Esophagus squamous epithelium (tissue), 5 donors: ENCODE data around the gene ANKRD11. TPM values are rescaled to one million over a fixed set of nuclear protein-coding genes. Genes with fewer than 3 reads are reported as not detected.
"Not testable (repeated sequence)": the region's sequence is repeated elsewhere in the genome, so short reads cannot be mapped to it uniquely, and the experiment has no call there.

Experiments used
- DNase-seq: peaks from one replicate; lab custom pipeline; 2025; lab: John Stamatoyannopoulos, UW
- H3K27ac ChIP-seq, 4 donors: fragments of 200-600 bp; sonication (generic); one replicate each; pipeline ENCODE4 v1.5.1; 2016 to 2019; ENCODE audit warnings: mild to moderate bottlenecking in 1 of 4
- H3K27me3 ChIP-seq, 4 donors: fragments of 200-600 bp; sonication (generic); 1 replicate in 3 of 4; 2 replicates in 1 of 4; pipeline versions ENCODE4 v1.5.1 to v1.6.0; 2017 to 2021; ENCODE audit warnings: antibody characterized with exemption in 1 of 4
- H3K36me3 ChIP-seq, 3 donors: fragments of 200-600 bp; sonication (generic); one replicate each; pipeline ENCODE4 v1.5.1; 2016 to 2019
- H3K4me1 ChIP-seq, 3 donors: fragments of 200-600 bp; sonication (generic); one replicate each; pipeline ENCODE4 v1.5.1; 2017 to 2019
- H3K4me3 ChIP-seq, 4 donors: fragments of 200-600 bp; sonication (generic); 1 replicate in 3 of 4; 2 replicates in 1 of 4; pipeline ENCODE4 v1.5.1; 2016 to 2019; ENCODE audit warnings: mild to moderate bottlenecking in 2 of 4, moderate library complexity in 1 of 4
- H3K9me3 ChIP-seq, 3 donors: fragments of 200-600 bp; sonication (generic); one replicate each; pipeline ENCODE4 v1.5.1; 2016 to 2019
- CTCF ChIP-seq, 6 experiments: fragments of 450-650 bp in 4 of 6; fragments of 200-600 bp in 2 of 6; sonication (generic) in 2 of 6; IDR thresholded peaks; one replicate each; pipeline ENCODE4 v1.5.1; 2016 to 2019; ENCODE audit warnings: antibody characterized with exemption in 6 of 6, mild to moderate bottlenecking in 4 of 6, moderate library complexity in 4 of 6
- POLR2A ChIP-seq, 4 donors: fragments of 450-650 bp; IDR thresholded peaks; one replicate each; pipeline ENCODE4 v1.6.1; 2017; ENCODE audit warnings: antibody characterized with exemption in 4 of 4, mild to moderate bottlenecking in 4 of 4, moderate library complexity in 3 of 4
- WGBS, 2 donors: methylation state at CpG; one replicate each; pipeline ENCODE4 v1.1.5; 2018; 5-methylcytosine and 5-hydroxymethylcytosine counted together
- intact Hi-C: fragments of 100-400 bp; cut with DNase I; formaldehyde crosslinking; loops from one replicate; pipeline ENCODE4 v1.15.0; 2022
- total RNA-seq, 4 donors: library from RNA; depleted of rRNA; stranded (reverse); fragments of >200 nt; gene quantifications; one replicate each; pipeline ENCODE4 v1.1.0, GENCODE V29; 2016
- donor health status: DM: yes; HTN: yes; CAD: no.

The ANKRD11 gene
- total RNA-seq, 4 donors from 2014 or later, result 51.0 to 72.7 (median 66.9) TPM

- 8 to 25% methylated on average over 7 to 13 of the region's 78 CpGs for WGBS, 2 donors
Observed at GRCh38 chr16:89246903-89247733, 243.2 kb downstream of the ANKRD11 start.

GRCh38 chr16:89246383-89246902 lies 243.9 kb downstream of the ANKRD11 start:
- peak overlapping the region in 3 of 4 donors; percentile 48 to 70 (median 58) for H3K4me3 ChIP-seq
- TF ChIP-seq POLR2A (IDR thresholded peaks at IDR 0.05), result no peak
- TF ChIP-seq CTCF (IDR thresholded peaks at IDR 0.05), result no peak
- peak overlapping the region in 2 of 4 donors; percentile 2 to 51 for H3K27ac ChIP-seq
- DNase-seq, result no peak
- WGBS, 2 donors, result 37 to 50% methylated on average over 13 of the region's 13 CpGs
- no peaks in the 10 kb centered on the region for H3K9me3 ChIP-seq
- no peaks in the 10 kb centered on the region for H3K27me3 ChIP-seq
- H3K4me1 ChIP-seq, result peaks cover 5 to 28% (median 12%) of the 10 kb centered on the region in 3 donors
- intact Hi-C loops, result no loop called here
- H3K36me3 ChIP-seq, result no peaks in the 10 kb centered on the region

More at GRCh38 chr16:89246903-89247733, 243.2 kb downstream of the ANKRD11 start:
- Histone ChIP-seq H3K36me3 (no peaks in the 10 kb centered on the region), H3K27me3 (no peaks in the 10 kb centered on the region), H3K4me1 (peaks cover 5 to 22% (median 8%) of the 10 kb centered on the region in 3 donors), H3K9me3 (no peaks in the 10 kb centered on the region), H3K4me3 (peak overlapping the region; percentile 21 to 70 (median 53)), H3K27ac (peak overlapping the region in 3 of 4 donors; percentile 24 to 55 (median 51))
- intact Hi-C loops, result no loop called here
- TF ChIP-seq POLR2A (IDR thresholded peaks at IDR 0.05), result no peak
- DNase-seq, result peak; percentile 30

GRCh38 chr16:89244754-89245153 lies 245.6 kb downstream of the ANKRD11 start:
- Histone ChIP-seq H3K9me3 (no peaks in the 10 kb centered on the region), H3K4me1 (peaks cover 9 to 39% (median 12%) of the 10 kb centered on the region in 3 donors), H3K36me3 (no peaks in the 10 kb centered on the region), H3K27me3 (no peaks in the 10 kb centered on the region), H3K4me3 (no peak overlapping the region), H3K27ac (no peak overlapping the region)
- intact Hi-C loops, result no loop called here
- WGBS, 2 donors, result 68 to 69% methylated on average over 9 to 12 of the region's 12 CpGs
- no peak for DNase-seq
- TF ChIP-seq POLR2A (IDR thresholded peaks at IDR 0.05) (no peak), CTCF (IDR thresholded peaks at IDR 0.05) (no peak)

GRCh38 chr16:89244264-89244663 lies 246.1 kb downstream of the ANKRD11 start:
- H3K4me1 ChIP-seq, result peaks cover 9 to 39% (median 12%) of the 10 kb centered on the region in 3 donors
- H3K27ac ChIP-seq, DNase-seq, H3K36me3 ChIP-seq, intact Hi-C loops, H3K4me3 ChIP-seq, H3K27me3 ChIP-seq, H3K9me3 ChIP-seq: not testable (repeated sequence)
- 54 to 75% methylated on average over 12 to 13 of the region's 13 CpGs for WGBS, 2 donors

- Histone ChIP-seq H3K27ac (no peak overlapping the region), H3K4me1 (peaks cover 9 to 39% (median 12%) of the 10 kb centered on the region in 3 donors), H3K36me3 (no peaks in the 10 kb centered on the region), H3K27me3 (no peaks in the 10 kb centered on the region), H3K9me3 (no peaks in the 10 kb centered on the region), H3K4me3 (no peak overlapping the region)
- no peak for DNase-seq
- no peak for TF ChIP-seq CTCF (IDR thresholded peaks at IDR 0.05)
- no peak for TF ChIP-seq POLR2A (IDR thresholded peaks at IDR 0.05)
- intact Hi-C loops, result no loop called here
- 71 to 80% methylated on average over 1 to 4 of the region's 5 CpGs for WGBS, 2 donors
Observed at GRCh38 chr16:89243664-89244063, 246.7 kb downstream of the ANKRD11 start.

GRCh38 chr16:89242795-89243200 lies 247.6 kb downstream of the ANKRD11 start:
- 0% methylated on average over 1 of the region's 12 CpGs for WGBS, 2 donors
- intact Hi-C loops, result no loop called here
- DNase-seq, result no peak

More at GRCh38 chr16:89242795-89243200, 247.6 kb downstream of the ANKRD11 start:
- Histone ChIP-seq H3K9me3 (no peaks in the 10 kb centered on the region), H3K27me3 (no peaks in the 10 kb centered on the region), H3K4me3 (no peak overlapping the region), H3K27ac (no peak overlapping the region), H3K36me3 (no peaks in the 10 kb centered on the region), H3K4me1 (peaks cover 9 to 32% (median 12%) of the 10 kb centered on the region in 3 donors)
- no peak for TF ChIP-seq CTCF (IDR thresholded peaks at IDR 0.05)
- TF ChIP-seq POLR2A (IDR thresholded peaks at IDR 0.05), result no peak
